Gastroesophageal sphincter (tissue), 3 donors: ENCODE measurements around the gene FIBP.

Experiments
- EP300 ChIP-seq: sonication (generic); formaldehyde crosslinking; IDR thresholded peaks from one replicate; pipeline ENCODE4 v1.6.1; 2017; ENCODE audit warnings: antibody characterized with exemption, mild to moderate bottlenecking
- POLR2A ChIP-seq, 2 donors: fragments of 450-650 bp; IDR thresholded peaks; one replicate each; pipeline ENCODE4 v1.6.1; 2017; ENCODE audit warnings: antibody characterized with exemption in 2 of 2, mild to moderate bottlenecking in 2 of 2, moderate library complexity in 1 of 2
- TF ChIP-seq, protein P1 (sequence below), 4 experiments: fragments of 200-600 bp in 2 of 4; fragments of 450-650 bp in 2 of 4; sonication (generic) in 1 of 4; IDR thresholded peaks; one replicate each; pipeline ENCODE4 v1.5.1; 2017 to 2019; ENCODE audit warnings: antibody characterized with exemption in 4 of 4, mild to moderate bottlenecking in 2 of 4, moderate library complexity in 2 of 4

DNA sequence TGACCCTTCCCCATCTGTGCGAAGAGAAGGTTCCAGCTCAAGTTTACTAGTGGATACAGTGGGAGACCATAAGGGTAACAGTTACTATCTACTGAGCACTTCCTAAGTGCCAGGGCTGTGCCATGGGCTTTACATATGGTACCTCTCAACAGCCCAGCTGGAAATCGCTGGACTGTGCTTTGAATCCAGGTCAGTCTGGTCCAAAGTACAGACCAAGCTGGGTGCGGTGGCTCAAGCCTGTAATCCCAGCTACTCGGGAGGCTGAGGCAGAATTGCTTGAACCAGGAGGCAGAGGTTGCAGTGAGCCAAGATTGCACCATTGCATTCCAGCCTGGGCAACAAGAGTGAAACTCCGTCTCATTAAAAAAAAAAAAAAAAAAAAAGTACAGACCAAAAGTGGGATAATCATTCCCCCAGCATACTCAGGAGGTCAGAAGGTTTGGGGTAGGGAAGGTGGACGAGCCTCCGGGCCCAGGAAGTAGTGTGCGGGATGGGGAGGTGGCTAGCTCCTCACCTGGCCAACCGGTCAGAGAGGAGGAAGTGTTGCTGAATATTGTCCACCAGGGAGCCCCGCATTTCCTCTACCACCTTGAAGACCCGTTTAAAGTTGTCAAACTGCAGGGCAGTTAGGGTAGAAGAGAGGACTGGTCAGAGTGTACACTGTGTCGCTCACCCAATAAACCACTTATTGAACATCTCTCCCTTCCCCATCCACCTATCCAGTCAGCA lies 2.3 kb downstream of the FIBP start:
- TF ChIP-seq EP300 (no peak), POLR2A (IDR thresholded peaks at IDR 0.05) (no peak)
- TF ChIP-seq, protein P1, sequence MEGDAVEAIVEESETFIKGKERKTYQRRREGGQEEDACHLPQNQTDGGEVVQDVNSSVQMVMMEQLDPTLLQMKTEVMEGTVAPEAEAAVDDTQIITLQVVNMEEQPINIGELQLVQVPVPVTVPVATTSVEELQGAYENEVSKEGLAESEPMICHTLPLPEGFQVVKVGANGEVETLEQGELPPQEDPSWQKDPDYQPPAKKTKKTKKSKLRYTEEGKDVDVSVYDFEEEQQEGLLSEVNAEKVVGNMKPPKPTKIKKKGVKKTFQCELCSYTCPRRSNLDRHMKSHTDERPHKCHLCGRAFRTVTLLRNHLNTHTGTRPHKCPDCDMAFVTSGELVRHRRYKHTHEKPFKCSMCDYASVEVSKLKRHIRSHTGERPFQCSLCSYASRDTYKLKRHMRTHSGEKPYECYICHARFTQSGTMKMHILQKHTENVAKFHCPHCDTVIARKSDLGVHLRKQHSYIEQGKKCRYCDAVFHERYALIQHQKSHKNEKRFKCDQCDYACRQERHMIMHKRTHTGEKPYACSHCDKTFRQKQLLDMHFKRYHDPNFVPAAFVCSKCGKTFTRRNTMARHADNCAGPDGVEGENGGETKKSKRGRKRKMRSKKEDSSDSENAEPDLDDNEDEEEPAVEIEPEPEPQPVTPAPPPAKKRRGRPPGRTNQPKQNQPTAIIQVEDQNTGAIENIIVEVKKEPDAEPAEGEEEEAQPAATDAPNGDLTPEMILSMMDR (IDR thresholded peaks at IDR 0.05) = no peak
